NCI-H82 treated with DMSO at 0.1 percent for 48 hours (cell line): Measurements from ENCODE around the gene ADIRF.
"Not testable (repeated sequence)": the region's sequence is repeated elsewhere in the genome, so short reads cannot be mapped to it uniquely, and the experiment has no call there.

Source experiments
- DNase-seq: peaks from one replicate; lab custom pipeline; 2025; ENCODE audit not compliant: unreplicated experiment; lab: John Stamatoyannopoulos, UW

The ADIRF gene

GRCh38 chr10:86976362-86977056, 8.2 kb downstream of the ADIRF start:
- DNase-seq: no peak

- DNase-seq: not testable (repeated sequence)
Measured at GRCh38 chr10:86978457-86978856, 10.2 kb downstream of the ADIRF start.

- DNase-seq: no peak
Measured at GRCh38 chr10:86979296-86979818, 11.1 kb downstream of the ADIRF start.

- DNase-seq: no peak
Measured at GRCh38 chr10:86979977-86980448, 11.7 kb downstream of the ADIRF start.

- DNase-seq: not testable (repeated sequence)
Measured at GRCh38 chr10:86981020-86981419, 12.7 kb downstream of the ADIRF start.

- DNase-seq: no peak
Measured at GRCh38 chr10:86981716-86982115, 13.4 kb downstream of the ADIRF start.

- DNase-seq: not testable (repeated sequence)
Measured at GRCh38 chr10:86984498-86984897, 16.2 kb downstream of the ADIRF start.

- no peak for DNase-seq
Measured at GRCh38 chr10:86988520-86988919, 20.2 kb downstream of the ADIRF start.

GRCh38 chr10:86991362-86991761, 23.1 kb downstream of the ADIRF start:
- DNase-seq: not testable (repeated sequence)

GRCh38 chr10:86992456-86992855, 24.2 kb downstream of the ADIRF start:
- no peak for DNase-seq

GRCh38 chr10:86992929-86993328, 24.6 kb downstream of the ADIRF start:
- no peak for DNase-seq

GRCh38 chr10:86999802-87000403, 31.6 kb downstream of the ADIRF start:
- not testable (repeated sequence) for DNase-seq

- DNase-seq: no peak
Measured at GRCh38 chr10:87000491-87000890, 32.2 kb downstream of the ADIRF start.

GRCh38 chr10:87007124-87007523, 38.8 kb downstream of the ADIRF start:
- not testable (repeated sequence) for DNase-seq

GRCh38 chr10:87007674-87008073, 39.4 kb downstream of the ADIRF start:
- DNase-seq: not testable (repeated sequence)

GRCh38 chr10:87008303-87008702, 40.0 kb downstream of the ADIRF start:
- DNase-seq: not testable (repeated sequence)

- not testable (repeated sequence) for DNase-seq
Measured at GRCh38 chr10:87009134-87009696, 40.9 kb downstream of the ADIRF start.

- not testable (repeated sequence) for DNase-seq
Measured at GRCh38 chr10:87013528-87013927, 45.2 kb downstream of the ADIRF start.

GRCh38 chr10:87014986-87015716, 46.9 kb downstream of the ADIRF start:
- not testable (repeated sequence) for DNase-seq

GRCh38 chr10:87018127-87018526, 49.8 kb downstream of the ADIRF start:
- DNase-seq: not testable (repeated sequence)

GRCh38 chr10:87019066-87019465, 50.8 kb downstream of the ADIRF start:
- DNase-seq: not testable (repeated sequence)
